Effector CD4-positive, alpha-beta T cell (primary cell): ENCODE measurements around the gene TRIM25.

ENCODE experiments used
- DNase-seq: peaks from one replicate; pipeline ENCODE4 v3.0.0-alpha.2; 2020

The TRIM25 gene

GRCh38 chr17:56894859-56895455 is 18.9 kb downstream of the TRIM25 start:
- no peak for DNase-seq

GRCh38 chr17:56893503-56893902 is 20.3 kb downstream of the TRIM25 start:
- no peak for DNase-seq

- no peak for DNase-seq
These were observed 21.5 kb downstream of the TRIM25 start for GRCh38 chr17:56892333-56892732.

GRCh38 chr17:56891751-56892150 is 22.1 kb downstream of the TRIM25 start:
- peak; percentile 33 for DNase-seq

GRCh38 chr17:56890906-56891674 is 22.8 kb downstream of the TRIM25 start:
- DNase-seq = no peak

GRCh38 chr17:56890390-56890789 is 23.5 kb downstream of the TRIM25 start:
- DNase-seq = no peak

GRCh38 chr17:56887552-56888467 is 26.0 kb downstream of the TRIM25 start:
- DNase-seq = no peak

GRCh38 chr17:56887105-56887504 is 26.7 kb downstream of the TRIM25 start:
- DNase-seq = no peak

GRCh38 chr17:56886288-56886731 is 27.5 kb downstream of the TRIM25 start:
- no peak for DNase-seq

- no peak for DNase-seq
These were observed 28.6 kb downstream of the TRIM25 start for GRCh38 chr17:56885312-56885657.

- DNase-seq = no peak
These were observed 29.2 kb downstream of the TRIM25 start for GRCh38 chr17:56884483-56885311.

GRCh38 chr17:56883616-56884015 is 30.2 kb downstream of the TRIM25 start:
- DNase-seq = no peak

- DNase-seq = no peak
These were observed 32.1 kb downstream of the TRIM25 start for GRCh38 chr17:56881685-56882295.

GRCh38 chr17:56880571-56880970 is 33.3 kb downstream of the TRIM25 start:
- DNase-seq = no peak

GRCh38 chr17:56880133-56880532 is 33.7 kb downstream of the TRIM25 start:
- no peak for DNase-seq

GRCh38 chr17:56879280-56879679 is 34.6 kb downstream of the TRIM25 start:
- no peak for DNase-seq

GRCh38 chr17:56876766-56877179 is 37.1 kb downstream of the TRIM25 start:
- no peak for DNase-seq

- DNase-seq = no peak
These were observed 43.7 kb downstream of the TRIM25 start for GRCh38 chr17:56870081-56870651.

GRCh38 chr17:56868716-56869115 is 45.1 kb downstream of the TRIM25 start:
- no peak for DNase-seq

GRCh38 chr17:56867948-56868376 is 45.9 kb downstream of the TRIM25 start:
- DNase-seq = no peak

GRCh38 chr17:56866496-56866895 is 47.4 kb downstream of the TRIM25 start:
- no peak for DNase-seq

GRCh38 chr17:56866076-56866475 is 47.8 kb downstream of the TRIM25 start:
- no peak for DNase-seq
